ENCODE data around the gene KNDC1. TPM values are rescaled to one million over a fixed set of nuclear protein-coding genes. Genes with fewer than 3 reads are reported as not detected.

Gene KNDC1
- total and polyA plus RNA-seq, 2 donors (not counting 3 experiments of a cell fraction or from before 2014, with no cell fraction given): not detected

DNA sequence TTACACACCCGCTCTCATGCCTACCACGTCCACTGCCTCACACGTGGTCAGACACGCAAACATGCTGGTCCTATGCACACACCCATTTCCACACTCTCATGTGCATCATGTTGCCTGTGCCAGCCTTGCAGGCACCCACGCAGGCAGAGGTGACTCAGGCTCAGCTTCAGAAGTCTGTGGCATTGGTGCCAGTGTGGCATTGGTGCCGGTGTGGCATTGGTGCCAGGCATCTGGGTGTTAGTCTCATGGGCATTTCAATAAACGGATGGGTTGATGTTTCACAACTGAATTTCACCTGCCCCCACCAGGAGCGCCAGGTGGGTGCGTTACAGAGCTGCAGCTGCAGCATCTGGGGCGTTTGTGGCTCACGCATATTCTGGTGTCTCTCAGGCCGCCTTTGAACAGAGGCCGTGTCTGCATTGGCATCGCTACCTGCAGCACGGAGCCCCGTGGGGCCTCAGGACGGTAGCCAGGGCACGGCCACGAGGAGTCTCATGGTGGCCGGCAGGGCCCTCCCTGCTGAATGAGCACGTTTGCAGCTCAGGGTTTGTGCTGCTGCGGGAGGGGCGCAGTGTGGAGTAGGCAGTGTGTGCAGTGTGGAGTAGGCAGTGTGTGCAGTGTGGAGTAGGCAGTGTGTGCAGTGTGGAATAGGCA, 24.7 kb downstream of the KNDC1 start:
- Histone ChIP-seq H3K4me3 (replicated peaks in 1 of 3; ENCODE audit: insufficient read depth in 1 of 3, low read depth in 1 of 3, low read length in 3 of 3) (no peak overlapping the region), H3K36me3 (ENCODE audit: control insufficient read depth in 2 of 2, extremely low read depth in 1 of 2, insufficient read depth in 2 of 2, low read length in 2 of 2) (no peaks in the 10 kb centered on the region), H2AFZ (ENCODE audit: low read depth, low read length) (no peak overlapping the region), H3K9me1 (replicated peaks; ENCODE audit: control insufficient read depth, extremely low read depth, insufficient read depth, low read length) (no peaks in the 10 kb centered on the region), H4K20me1 (replicated peaks; ENCODE audit: control insufficient read depth, extremely low read depth, insufficient read depth, low read length) (no peaks in the 10 kb centered on the region), H3K9me3 (replicated peaks; ENCODE audit: control insufficient read depth, insufficient read depth, low read length) (no peaks in the 10 kb centered on the region), H3K4me1 (ENCODE audit: control insufficient read depth, extremely low read depth, insufficient read depth, low read length) (no peaks in the 10 kb centered on the region), H3K9ac (replicated peaks; ENCODE audit: extremely low read depth, insufficient read depth, low read length) (no peak overlapping the region), H3K27me3 (ENCODE audit: control insufficient read depth in 2 of 2, insufficient read depth in 2 of 2, low read length in 2 of 2) (no peaks in the 10 kb centered on the region), H3K79me2 (ENCODE audit: control insufficient read depth, insufficient read depth, low read length) (no peaks in the 10 kb centered on the region), H3K27ac (ENCODE audit: insufficient read depth, low read depth, low read length) (no peak overlapping the region), H3K4me2 (ENCODE audit: insufficient read depth, low read length) (no peak overlapping the region)
- TF ChIP-seq POLR2AphosphoS5 (IDR thresholded peaks at IDR 0.05; ENCODE audit: insufficient read depth, low read depth, low read length) (no peak), POLR2A (IDR thresholded peaks at IDR 0.05; ENCODE audit: low read depth, low read length) (no peak), FOS (IDR thresholded peaks at IDR 0.05; ENCODE audit: borderline replicate concordance, insufficient read depth, low read length) (no peak), EZH2 (IDR thresholded peaks at IDR 0.05; ENCODE audit: borderline replicate concordance, low read depth, low read length, severe bottlenecking) (no peak), GATA2 (IDR thresholded peaks at IDR 0.05; ENCODE audit: insufficient read depth, insufficient read length, low read depth, low read length) (no peak), MYC (IDR thresholded peaks at IDR 0.05; ENCODE audit: low read depth, low read length) (no peak), JUN (IDR thresholded peaks at IDR 0.05; ENCODE audit: borderline replicate concordance, insufficient read depth, insufficient read length, low read depth) (no peak)
- TF ChIP-seq, protein P1, sequence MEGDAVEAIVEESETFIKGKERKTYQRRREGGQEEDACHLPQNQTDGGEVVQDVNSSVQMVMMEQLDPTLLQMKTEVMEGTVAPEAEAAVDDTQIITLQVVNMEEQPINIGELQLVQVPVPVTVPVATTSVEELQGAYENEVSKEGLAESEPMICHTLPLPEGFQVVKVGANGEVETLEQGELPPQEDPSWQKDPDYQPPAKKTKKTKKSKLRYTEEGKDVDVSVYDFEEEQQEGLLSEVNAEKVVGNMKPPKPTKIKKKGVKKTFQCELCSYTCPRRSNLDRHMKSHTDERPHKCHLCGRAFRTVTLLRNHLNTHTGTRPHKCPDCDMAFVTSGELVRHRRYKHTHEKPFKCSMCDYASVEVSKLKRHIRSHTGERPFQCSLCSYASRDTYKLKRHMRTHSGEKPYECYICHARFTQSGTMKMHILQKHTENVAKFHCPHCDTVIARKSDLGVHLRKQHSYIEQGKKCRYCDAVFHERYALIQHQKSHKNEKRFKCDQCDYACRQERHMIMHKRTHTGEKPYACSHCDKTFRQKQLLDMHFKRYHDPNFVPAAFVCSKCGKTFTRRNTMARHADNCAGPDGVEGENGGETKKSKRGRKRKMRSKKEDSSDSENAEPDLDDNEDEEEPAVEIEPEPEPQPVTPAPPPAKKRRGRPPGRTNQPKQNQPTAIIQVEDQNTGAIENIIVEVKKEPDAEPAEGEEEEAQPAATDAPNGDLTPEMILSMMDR (IDR thresholded peaks at IDR 0.05; ENCODE audit: extremely low read depth in 1 of 2, insufficient read depth in 1 of 2, low read depth in 1 of 2, low read length in 2 of 2): no peak
- TF ChIP-seq, protein P2, sequence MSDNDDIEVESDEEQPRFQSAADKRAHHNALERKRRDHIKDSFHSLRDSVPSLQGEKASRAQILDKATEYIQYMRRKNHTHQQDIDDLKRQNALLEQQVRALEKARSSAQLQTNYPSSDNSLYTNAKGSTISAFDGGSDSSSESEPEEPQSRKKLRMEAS (IDR thresholded peaks at IDR 0.05; ENCODE audit: insufficient read depth, insufficient read length): no peak
- ChIA-PET CTCF (no interaction called here), POLR2A (no interaction called here)
- no TSS peak for BruUV-seq (replicated peaks)
- no peak for DNase-seq (ENCODE audit: low read depth, low spot score)
- intact Hi-C loops (cut with micrococcal nuclease) (no loop called here), dilution Hi-C loops (cut with MboI; ENCODE audit: extremely low pct_ligation_motif_present, low sequenced_read_pairs) (no loop called here)
- FAIRE-seq: no peak
